ENCODE measurements around the gene ADGRB2.

ADGRB2 gene

GRCh38 chr1:31782421-31783410 is 18.6 kb upstream of the ADGRB2 start:
- H3K4me1 ChIP-seq (ENCODE audit: control insufficient read depth, insufficient read depth, low read length) = peaks cover 29% of the 10 kb centered on the region
- H3K27ac ChIP-seq (ENCODE audit: insufficient read depth, low read depth, low read length, poor library complexity, severe bottlenecking) = no peak overlapping the region

GRCh38 chr1:31781756-31782371 is 17.7 kb upstream of the ADGRB2 start:
- peaks cover 25% of the 10 kb centered on the region for H3K4me1 ChIP-seq (ENCODE audit: control insufficient read depth, insufficient read depth, low read length)

More at GRCh38 chr1:31782421-31783410, 18.6 kb upstream of the ADGRB2 start:
- H3K9me3 ChIP-seq (ENCODE audit: control insufficient read depth, low read length) = no peaks in the 10 kb centered on the region
- H3K4me3 ChIP-seq (ENCODE audit: insufficient read depth, low read depth, low read length) = no peak overlapping the region
- no peaks in the 10 kb centered on the region for H3K27me3 ChIP-seq (ENCODE audit: control insufficient read depth, insufficient read depth, low read length, poor library complexity, severe bottlenecking)
- WGBS, 2 experiments = 35 to 44% methylated on average over 11 of the region's 12 CpGs
- H3K36me3 ChIP-seq (ENCODE audit: control insufficient read depth, insufficient read depth, low read length) = no peaks in the 10 kb centered on the region

GRCh38 chr1:31781138-31781755 is 17.1 kb upstream of the ADGRB2 start:
- no peak overlapping the region for H3K4me3 ChIP-seq (ENCODE audit: insufficient read depth, low read depth, low read length)

More at GRCh38 chr1:31781756-31782371, 17.7 kb upstream of the ADGRB2 start:
- WGBS, 2 experiments = 71 to 75% methylated on average over 18 of the region's 18 CpGs
- Histone ChIP-seq H3K27ac (ENCODE audit: insufficient read depth, low read depth, low read length, poor library complexity, severe bottlenecking) (no peak overlapping the region), H3K9me3 (ENCODE audit: control insufficient read depth, low read length) (no peaks in the 10 kb centered on the region), H3K36me3 (ENCODE audit: control insufficient read depth, insufficient read depth, low read length) (no peaks in the 10 kb centered on the region), H3K4me3 (ENCODE audit: insufficient read depth, low read depth, low read length) (no peak overlapping the region), H3K27me3 (ENCODE audit: control insufficient read depth, insufficient read depth, low read length, poor library complexity, severe bottlenecking) (no peaks in the 10 kb centered on the region)

GRCh38 chr1:31780632-31781031 is 16.5 kb upstream of the ADGRB2 start:
- Histone ChIP-seq H3K27me3 (ENCODE audit: control insufficient read depth, insufficient read depth, low read length, poor library complexity, severe bottlenecking) (no peaks in the 10 kb centered on the region), H3K36me3 (ENCODE audit: control insufficient read depth, insufficient read depth, low read length) (no peaks in the 10 kb centered on the region), H3K4me3 (ENCODE audit: insufficient read depth, low read depth, low read length) (no peak overlapping the region), H3K9me3 (ENCODE audit: control insufficient read depth, low read length) (no peaks in the 10 kb centered on the region), H3K27ac (ENCODE audit: insufficient read depth, low read depth, low read length, poor library complexity, severe bottlenecking) (no peak overlapping the region), H3K4me1 (ENCODE audit: control insufficient read depth, insufficient read depth, low read length) (peaks cover 28% of the 10 kb centered on the region)
- WGBS, 2 experiments = 57 to 70% methylated on average over 2 of the region's 2 CpGs

More at GRCh38 chr1:31781138-31781755, 17.1 kb upstream of the ADGRB2 start:
- H3K9me3 ChIP-seq (ENCODE audit: control insufficient read depth, low read length) = no peaks in the 10 kb centered on the region
- H3K36me3 ChIP-seq (ENCODE audit: control insufficient read depth, insufficient read depth, low read length) = no peaks in the 10 kb centered on the region
- WGBS, 2 experiments = 77 to 83% methylated on average over 7 of the region's 7 CpGs
- no peaks in the 10 kb centered on the region for H3K27me3 ChIP-seq (ENCODE audit: control insufficient read depth, insufficient read depth, low read length, poor library complexity, severe bottlenecking)
- no peak overlapping the region for H3K27ac ChIP-seq (ENCODE audit: insufficient read depth, low read depth, low read length, poor library complexity, severe bottlenecking)
- peaks cover 28% of the 10 kb centered on the region for H3K4me1 ChIP-seq (ENCODE audit: control insufficient read depth, insufficient read depth, low read length)

- H3K4me1 ChIP-seq (ENCODE audit: control insufficient read depth, insufficient read depth, low read length) = peaks cover 28% of the 10 kb centered on the region
Observed at GRCh38 chr1:31779687-31780086, 15.5 kb upstream of the ADGRB2 start.

GRCh38 chr1:31778763-31779488 is 14.8 kb upstream of the ADGRB2 start:
- Histone ChIP-seq H3K4me1 (ENCODE audit: control insufficient read depth, insufficient read depth, low read length) (peaks cover 28% of the 10 kb centered on the region), H3K36me3 (ENCODE audit: control insufficient read depth, insufficient read depth, low read length) (no peaks in the 10 kb centered on the region), H3K27me3 (ENCODE audit: control insufficient read depth, insufficient read depth, low read length, poor library complexity, severe bottlenecking) (peaks cover 13% of the 10 kb centered on the region), H3K27ac (ENCODE audit: insufficient read depth, low read depth, low read length, poor library complexity, severe bottlenecking) (no peak overlapping the region), H3K4me3 (ENCODE audit: insufficient read depth, low read depth, low read length) (no peak overlapping the region), H3K9me3 (ENCODE audit: control insufficient read depth, low read length) (no peaks in the 10 kb centered on the region)
- WGBS, 2 experiments = 93% methylated on average over 11 of the region's 11 CpGs

More at GRCh38 chr1:31779687-31780086, 15.5 kb upstream of the ADGRB2 start:
- Histone ChIP-seq H3K27ac (ENCODE audit: insufficient read depth, low read depth, low read length, poor library complexity, severe bottlenecking) (no peak overlapping the region), H3K4me3 (ENCODE audit: insufficient read depth, low read depth, low read length) (no peak overlapping the region), H3K36me3 (ENCODE audit: control insufficient read depth, insufficient read depth, low read length) (no peaks in the 10 kb centered on the region), H3K9me3 (ENCODE audit: control insufficient read depth, low read length) (no peaks in the 10 kb centered on the region), H3K27me3 (ENCODE audit: control insufficient read depth, insufficient read depth, low read length, poor library complexity, severe bottlenecking) (peaks cover 5% of the 10 kb centered on the region)
- WGBS, 2 experiments = 89 to 92% methylated on average over 9 of the region's 9 CpGs

GRCh38 chr1:31776516-31776915 is 12.4 kb upstream of the ADGRB2 start:
- Histone ChIP-seq H3K9me3 (ENCODE audit: control insufficient read depth, low read length) (no peaks in the 10 kb centered on the region), H3K27ac (ENCODE audit: insufficient read depth, low read depth, low read length, poor library complexity, severe bottlenecking) (no peak overlapping the region), H3K4me3 (ENCODE audit: insufficient read depth, low read depth, low read length) (no peak overlapping the region), H3K36me3 (ENCODE audit: control insufficient read depth, insufficient read depth, low read length) (no peaks in the 10 kb centered on the region), H3K4me1 (ENCODE audit: control insufficient read depth, insufficient read depth, low read length) (peaks cover 20% of the 10 kb centered on the region), H3K27me3 (ENCODE audit: control insufficient read depth, insufficient read depth, low read length, poor library complexity, severe bottlenecking) (peaks cover 37% of the 10 kb centered on the region)
- WGBS, 2 experiments = 65 to 66% methylated on average over 3 of the region's 3 CpGs

GRCh38 chr1:31776032-31776431 is 11.9 kb upstream of the ADGRB2 start:
- WGBS, 2 experiments = 86 to 89% methylated on average over 5 of the region's 5 CpGs
- Histone ChIP-seq H3K4me1 (ENCODE audit: control insufficient read depth, insufficient read depth, low read length) (peaks cover 15% of the 10 kb centered on the region), H3K27me3 (ENCODE audit: control insufficient read depth, insufficient read depth, low read length, poor library complexity, severe bottlenecking) (peaks cover 42% of the 10 kb centered on the region), H3K36me3 (ENCODE audit: control insufficient read depth, insufficient read depth, low read length) (no peaks in the 10 kb centered on the region), H3K27ac (ENCODE audit: insufficient read depth, low read depth, low read length, poor library complexity, severe bottlenecking) (no peak overlapping the region), H3K9me3 (ENCODE audit: control insufficient read depth, low read length) (no peaks in the 10 kb centered on the region), H3K4me3 (ENCODE audit: insufficient read depth, low read depth, low read length) (no peak overlapping the region)

GRCh38 chr1:31775210-31775999 is 11.3 kb upstream of the ADGRB2 start:
- Histone ChIP-seq H3K4me1 (ENCODE audit: control insufficient read depth, insufficient read depth, low read length) (peaks cover 14% of the 10 kb centered on the region), H3K4me3 (ENCODE audit: insufficient read depth, low read depth, low read length) (no peak overlapping the region), H3K36me3 (ENCODE audit: control insufficient read depth, insufficient read depth, low read length) (no peaks in the 10 kb centered on the region), H3K27me3 (ENCODE audit: control insufficient read depth, insufficient read depth, low read length, poor library complexity, severe bottlenecking) (peaks cover 48% of the 10 kb centered on the region), H3K27ac (ENCODE audit: insufficient read depth, low read depth, low read length, poor library complexity, severe bottlenecking) (no peak overlapping the region), H3K9me3 (ENCODE audit: control insufficient read depth, low read length) (no peaks in the 10 kb centered on the region)
- 78 to 82% methylated on average over 10 of the region's 10 CpGs for WGBS, 2 experiments
